Tibial nerve (tissue), 4 donors: Measurements from ENCODE around the gene ZNF670. TPM values are rescaled to one million over a fixed set of nuclear protein-coding genes. Genes with fewer than 3 reads are reported as not detected.

Experiments used
- DNase-seq, 2 donors: peaks; one replicate each; pipeline ENCODE4 v3.0.0-alpha.2; 2019; ENCODE audit warnings: low spot score in 2 of 2
- H3K27ac ChIP-seq, 4 donors: fragments of 200-600 bp; sonication (generic) in 3 of 4; one replicate each; pipeline ENCODE4 v1.5.1; 2017 to 2019; ENCODE audit warnings: mild to moderate bottlenecking in 1 of 4
- H3K27me3 ChIP-seq, 2 donors: fragments of 200-600 bp; sonication (generic) in 1 of 2; one replicate each; pipeline versions ENCODE4 v1.5.1 to v1.6.0; 2017 to 2019
- H3K36me3 ChIP-seq, 3 donors: fragments of 200-600 bp; sonication (generic); one replicate each; pipeline ENCODE4 v1.5.1; 2018 to 2019
- H3K4me1 ChIP-seq, 4 donors: fragments of 200-600 bp; sonication (generic) in 3 of 4; one replicate each; pipeline ENCODE4 v1.5.1; 2017 to 2019
- H3K4me3 ChIP-seq, 4 donors: fragments of 200-600 bp; sonication (generic) in 3 of 4; one replicate each; pipeline ENCODE4 v1.5.1; 2017 to 2019; ENCODE audit warnings: mild to moderate bottlenecking in 1 of 4, moderate library complexity in 1 of 4
- H3K9me3 ChIP-seq, 4 donors: fragments of 200-600 bp; sonication (generic) in 3 of 4; one replicate each; pipeline ENCODE4 v1.5.1; 2017 to 2019
- CTCF ChIP-seq, 5 experiments: fragments of 200-600 bp in 3 of 5; fragments of 450-650 bp in 2 of 5; sonication (generic) in 3 of 5; IDR thresholded peaks; one replicate each; pipeline ENCODE4 v1.5.1; 2016 to 2019; ENCODE audit warnings: antibody characterized with exemption in 5 of 5, mild to moderate bottlenecking in 3 of 5, moderate library complexity in 2 of 5
- EP300 ChIP-seq, 2 donors: sonication (generic); formaldehyde crosslinking; IDR thresholded peaks; one replicate each; pipeline ENCODE4 v1.6.1; 2017; ENCODE audit warnings: antibody characterized with exemption in 2 of 2, mild to moderate bottlenecking in 1 of 2
- POLR2A ChIP-seq, 2 donors: fragments of 450-650 bp; IDR thresholded peaks; one replicate each; pipeline ENCODE4 v1.6.1; 2017; ENCODE audit warnings: antibody characterized with exemption in 2 of 2, mild to moderate bottlenecking in 2 of 2, moderate library complexity in 2 of 2
- WGBS, 2 donors: methylation state at CpG; one replicate each; pipeline ENCODE4 v1.1.5; 2018; 5-methylcytosine and 5-hydroxymethylcytosine counted together
- total RNA-seq, 4 donors: library from RNA; depleted of rRNA; stranded (reverse); fragments of >200 nt; gene quantifications; one replicate each; pipeline ENCODE4 v1.1.0, GENCODE V29; 2016

Gene ZNF670
- total RNA-seq, 4 donors from 2014 or later, result 1.4 to 2.3 (median 1.9) TPM

DNA sequence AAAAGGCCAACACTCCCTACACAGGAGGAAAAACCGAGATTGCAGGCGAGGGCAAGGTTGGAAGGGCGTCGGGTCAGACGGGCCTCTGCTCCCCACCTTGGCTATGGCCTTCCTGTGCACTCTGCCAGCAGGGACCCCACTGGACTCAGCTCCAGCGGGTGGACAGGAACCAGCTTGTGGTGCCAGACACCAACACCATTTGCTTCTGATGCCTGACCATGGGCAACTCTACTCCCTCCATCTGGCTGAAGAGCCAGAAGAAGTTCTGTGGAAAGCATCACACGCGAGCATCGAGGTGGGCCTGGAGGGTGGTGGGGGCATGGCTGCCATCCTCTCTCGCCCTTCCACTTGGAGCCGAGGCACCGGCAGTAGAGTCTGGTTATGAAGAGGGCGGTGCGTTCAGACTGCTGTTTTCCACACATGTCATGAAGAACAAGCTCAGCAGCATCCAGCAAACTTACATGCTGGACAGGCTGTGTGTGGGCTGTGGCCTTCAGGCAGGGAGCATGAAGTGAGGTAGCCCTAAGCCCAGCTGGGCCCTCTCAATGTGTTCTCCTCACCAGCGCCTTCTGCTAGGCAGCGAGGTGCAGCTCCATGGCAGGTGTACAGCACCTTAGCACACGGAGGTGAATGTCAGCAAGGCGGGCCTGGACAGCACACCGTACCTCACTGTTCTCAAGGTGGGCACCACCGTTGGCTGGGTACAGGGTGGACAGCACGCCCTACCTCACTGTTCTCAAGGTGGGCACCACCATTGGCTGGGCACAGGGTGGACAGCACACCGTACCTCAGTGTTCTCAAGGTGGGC, 41.2 kb upstream of the ZNF670 start:
- H3K27me3 ChIP-seq, result no peaks in the 10 kb centered on the region
- no peaks in the 10 kb centered on the region for H3K36me3 ChIP-seq
- no peak overlapping the region for H3K27ac ChIP-seq
- no peak overlapping the region for H3K4me3 ChIP-seq
- no peaks in the 10 kb centered on the region for H3K4me1 ChIP-seq
- WGBS, 2 donors, result 91 to 92% methylated on average over 21 to 22 of the region's 22 CpGs
- no peak for DNase-seq
- peaks cover 0 to 3% (median 0%) of the 10 kb centered on the region in 4 donors for H3K9me3 ChIP-seq
- TF ChIP-seq POLR2A (IDR thresholded peaks at IDR 0.05) (no peak), CTCF (IDR thresholded peaks at IDR 0.05) (no peak), EP300 (IDR thresholded peaks at IDR 0.05) (no peak)

- TF ChIP-seq POLR2A (IDR thresholded peaks at IDR 0.05), result no peak
- no peak for TF ChIP-seq CTCF (IDR thresholded peaks at IDR 0.05)
- TF ChIP-seq EP300 (IDR thresholded peaks at IDR 0.05), result no peak
- no peaks in the 10 kb centered on the region for H3K27me3 ChIP-seq
- no peaks in the 10 kb centered on the region for H3K36me3 ChIP-seq
- peaks cover 0 to 3% (median 0%) of the 10 kb centered on the region in 4 donors for H3K9me3 ChIP-seq
- H3K27ac ChIP-seq, result no peak overlapping the region
- WGBS, 2 donors, result 57 to 65% methylated on average over 8 to 9 of the region's 11 CpGs
- no peak for DNase-seq
- no peak overlapping the region for H3K4me3 ChIP-seq
- H3K4me1 ChIP-seq, result no peaks in the 10 kb centered on the region
Observed at GRCh38 chr1:247118946-247119446, 40.4 kb upstream of the ZNF670 start.

DNA sequence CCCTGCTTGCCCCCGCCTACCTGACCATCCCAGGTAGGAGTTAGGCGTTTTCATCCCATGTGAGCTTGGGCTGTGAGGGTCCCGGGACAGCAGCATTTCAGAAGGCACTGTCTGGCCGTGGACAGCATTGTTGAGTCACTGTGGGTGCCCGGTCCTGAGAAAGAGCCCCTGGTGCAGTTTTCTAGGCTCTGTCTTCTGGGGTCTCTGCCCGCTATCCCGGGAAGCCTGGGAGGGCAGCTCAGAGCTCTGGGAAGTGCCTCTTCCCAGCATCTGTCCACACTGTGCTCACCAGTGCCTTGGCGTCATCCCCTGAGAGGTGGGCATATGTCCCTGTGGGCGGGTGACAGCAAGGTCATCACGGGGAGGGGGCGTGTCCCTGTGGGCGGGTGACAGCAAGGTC, 36.9 kb upstream of the ZNF670 start:
- no peak for TF ChIP-seq CTCF (IDR thresholded peaks at IDR 0.05)
- no peak for TF ChIP-seq POLR2A (IDR thresholded peaks at IDR 0.05)
- TF ChIP-seq EP300 (IDR thresholded peaks at IDR 0.05), result no peak
- Histone ChIP-seq H3K4me1 (peaks cover 0 to 17% (median 7%) of the 10 kb centered on the region in 4 donors), H3K27ac (no peak overlapping the region), H3K27me3 (no peaks in the 10 kb centered on the region), H3K9me3 (no peaks in the 10 kb centered on the region), H3K4me3 (no peak overlapping the region), H3K36me3 (no peaks in the 10 kb centered on the region)
- WGBS, 2 donors, result 88 to 92% methylated on average over 9 to 11 of the region's 12 CpGs
- DNase-seq, result no peak

DNA sequence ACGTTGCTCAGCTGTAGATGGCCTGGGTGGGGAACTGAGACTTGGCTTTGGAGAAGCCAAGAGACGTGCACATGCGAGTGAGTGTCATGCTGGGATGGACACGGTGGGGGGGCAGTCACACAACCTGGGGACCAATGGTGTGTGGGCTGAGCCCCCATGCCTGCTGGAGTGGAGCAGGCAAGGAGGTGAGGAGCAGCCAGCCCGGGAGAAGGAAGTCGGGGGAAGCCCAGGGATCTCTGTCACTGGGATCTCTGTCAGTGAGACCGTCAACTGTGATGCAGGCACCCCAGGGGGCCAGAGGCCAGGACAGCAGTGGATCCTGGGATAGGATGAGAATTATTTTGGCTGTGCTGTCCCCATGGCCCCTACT, 36.5 kb upstream of the ZNF670 start:
- TF ChIP-seq CTCF (IDR thresholded peaks at IDR 0.05) (no peak), POLR2A (IDR thresholded peaks at IDR 0.05) (no peak), EP300 (IDR thresholded peaks at IDR 0.05) (no peak)
- Histone ChIP-seq H3K36me3 (no peaks in the 10 kb centered on the region), H3K27ac (no peak overlapping the region), H3K9me3 (no peaks in the 10 kb centered on the region), H3K27me3 (no peaks in the 10 kb centered on the region), H3K4me1 (peaks cover 0 to 22% (median 8%) of the 10 kb centered on the region in 4 donors), H3K4me3 (no peak overlapping the region)
- no peak for DNase-seq
- WGBS, 2 donors, result 60 to 76% methylated on average over 7 of the region's 7 CpGs

DNA sequence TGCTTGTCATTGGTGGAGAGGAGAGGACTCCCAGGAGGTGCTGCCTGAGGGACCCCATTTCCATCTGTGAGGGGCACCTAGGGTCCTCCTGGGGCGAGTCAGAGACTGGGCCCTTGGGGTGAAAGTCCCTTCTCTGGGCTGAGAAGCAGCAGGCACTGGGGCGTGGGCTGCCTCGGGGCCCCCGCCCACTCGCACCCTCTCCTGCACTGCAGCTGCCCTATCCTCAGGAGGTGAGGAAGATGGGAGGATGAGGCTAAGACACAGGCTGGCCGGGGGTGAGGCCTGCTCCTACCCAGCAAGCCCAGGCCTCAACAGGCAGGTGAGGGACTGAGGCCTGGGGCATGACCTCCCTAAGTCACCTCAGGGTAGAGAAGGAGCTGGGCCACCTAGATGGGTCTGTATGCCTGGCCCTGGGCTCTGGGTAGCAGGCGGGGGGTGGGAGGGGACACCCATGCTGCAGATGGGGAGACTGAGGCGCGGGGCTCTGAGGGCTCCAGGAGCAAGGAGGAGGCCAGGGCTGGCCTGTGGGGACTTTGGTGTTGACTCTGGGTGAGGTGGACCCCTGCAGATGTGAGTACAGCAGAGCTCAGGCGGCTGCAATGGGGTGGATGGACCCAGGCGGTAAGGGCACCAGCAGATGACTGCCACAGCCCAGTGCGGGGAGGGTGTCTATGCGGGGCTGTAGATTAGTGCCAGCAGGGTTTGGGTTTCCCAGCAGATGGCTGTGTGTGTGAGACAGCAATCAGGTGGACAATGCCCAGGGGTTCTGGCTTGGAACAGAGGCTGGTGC, 35.9 kb upstream of the ZNF670 start:
- WGBS, 2 donors, result 86 to 97% methylated on average over 13 of the region's 13 CpGs
- Histone ChIP-seq H3K4me3 (no peak overlapping the region), H3K4me1 (peaks cover 0 to 22% (median 8%) of the 10 kb centered on the region in 4 donors), H3K27me3 (no peaks in the 10 kb centered on the region), H3K36me3 (no peaks in the 10 kb centered on the region), H3K9me3 (no peaks in the 10 kb centered on the region), H3K27ac (no peak overlapping the region)
- DNase-seq, result no peak
- TF ChIP-seq POLR2A (IDR thresholded peaks at IDR 0.05) (no peak), EP300 (IDR thresholded peaks at IDR 0.05) (no peak), CTCF (IDR thresholded peaks at IDR 0.05) (no peak)
